ENCODE data around the gene SUGP1. TPM values are rescaled to one million over a fixed set of nuclear protein-coding genes. Genes with fewer than 3 reads are reported as not detected.
A peak's percentile ranks its signal among the peaks of the same experiment; 100 is the strongest.

SUGP1 gene
- total RNA-seq, 1 donor from 2014 or later, result 25.5 TPM

DNA sequence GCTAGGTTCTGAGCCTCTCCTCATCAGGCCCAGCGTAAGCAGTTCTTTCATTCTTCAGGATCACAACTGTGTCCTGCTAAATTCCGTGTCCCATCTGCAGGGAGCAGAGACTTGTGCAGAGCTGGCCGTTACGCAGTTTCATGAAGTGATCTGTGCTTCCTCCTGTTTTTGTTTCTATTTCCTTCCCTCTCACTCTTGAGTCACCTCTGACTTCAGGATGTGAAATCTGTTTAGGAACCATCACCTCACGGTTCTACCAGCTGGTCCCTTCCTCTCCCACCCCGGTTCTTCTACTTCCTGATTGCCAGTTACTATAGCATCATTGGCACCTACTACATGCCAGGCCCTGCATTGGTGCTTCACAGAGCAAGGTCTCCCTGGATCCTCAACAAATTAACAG, 8.8 kb upstream of the SUGP1 start:
- Histone ChIP-seq H3K4me3 (no peak overlapping the region), H3K9me3 (no peaks in the 10 kb centered on the region), H3K27ac (no peak overlapping the region), H3K36me3 (peaks cover 0 to 57% of the 10 kb centered on the region in 2 donors), H3K4me1 (peaks cover 25% of the 10 kb centered on the region), H3K27me3 (no peaks in the 10 kb centered on the region)
- DNase-seq (ENCODE audit: extremely low spot score in 2 of 2), result no peak
- intact Hi-C loops (cut with DNase I), result no loop called here
- no peak for TF ChIP-seq POLR2AphosphoS5 (IDR thresholded peaks at IDR 0.05; ENCODE audit: insufficient read depth in 1 of 2, low read depth in 1 of 2)
- no peak for TF ChIP-seq POLR2A (IDR thresholded peaks at IDR 0.05)
- TF ChIP-seq, protein P1, sequence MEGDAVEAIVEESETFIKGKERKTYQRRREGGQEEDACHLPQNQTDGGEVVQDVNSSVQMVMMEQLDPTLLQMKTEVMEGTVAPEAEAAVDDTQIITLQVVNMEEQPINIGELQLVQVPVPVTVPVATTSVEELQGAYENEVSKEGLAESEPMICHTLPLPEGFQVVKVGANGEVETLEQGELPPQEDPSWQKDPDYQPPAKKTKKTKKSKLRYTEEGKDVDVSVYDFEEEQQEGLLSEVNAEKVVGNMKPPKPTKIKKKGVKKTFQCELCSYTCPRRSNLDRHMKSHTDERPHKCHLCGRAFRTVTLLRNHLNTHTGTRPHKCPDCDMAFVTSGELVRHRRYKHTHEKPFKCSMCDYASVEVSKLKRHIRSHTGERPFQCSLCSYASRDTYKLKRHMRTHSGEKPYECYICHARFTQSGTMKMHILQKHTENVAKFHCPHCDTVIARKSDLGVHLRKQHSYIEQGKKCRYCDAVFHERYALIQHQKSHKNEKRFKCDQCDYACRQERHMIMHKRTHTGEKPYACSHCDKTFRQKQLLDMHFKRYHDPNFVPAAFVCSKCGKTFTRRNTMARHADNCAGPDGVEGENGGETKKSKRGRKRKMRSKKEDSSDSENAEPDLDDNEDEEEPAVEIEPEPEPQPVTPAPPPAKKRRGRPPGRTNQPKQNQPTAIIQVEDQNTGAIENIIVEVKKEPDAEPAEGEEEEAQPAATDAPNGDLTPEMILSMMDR (IDR thresholded peaks at IDR 0.05), result no peak

DNA sequence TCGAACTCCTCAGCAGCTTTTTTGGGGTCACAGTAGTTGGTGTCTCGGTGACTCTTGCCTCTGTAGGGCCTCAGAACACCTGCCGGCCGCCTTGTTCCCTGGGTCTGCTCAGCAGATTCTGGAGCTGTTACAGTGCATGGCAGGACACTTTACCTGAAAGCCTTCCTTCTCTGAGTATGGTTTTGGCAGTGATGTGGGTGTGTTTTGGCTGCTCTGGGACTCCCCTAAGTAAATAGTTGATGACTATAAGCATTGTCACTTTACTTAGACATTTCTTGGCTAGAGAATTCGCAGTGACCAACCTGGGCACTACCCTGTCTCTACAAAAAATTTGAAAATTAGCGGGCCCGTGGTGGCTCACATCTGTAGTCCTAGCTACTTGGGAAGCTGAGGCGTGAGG, 7.4 kb upstream of the SUGP1 start:
- Histone ChIP-seq H3K27ac (no peak overlapping the region), H3K36me3 (peaks cover 0 to 52% of the 10 kb centered on the region in 2 donors), H3K9me3 (no peaks in the 10 kb centered on the region)

DNA sequence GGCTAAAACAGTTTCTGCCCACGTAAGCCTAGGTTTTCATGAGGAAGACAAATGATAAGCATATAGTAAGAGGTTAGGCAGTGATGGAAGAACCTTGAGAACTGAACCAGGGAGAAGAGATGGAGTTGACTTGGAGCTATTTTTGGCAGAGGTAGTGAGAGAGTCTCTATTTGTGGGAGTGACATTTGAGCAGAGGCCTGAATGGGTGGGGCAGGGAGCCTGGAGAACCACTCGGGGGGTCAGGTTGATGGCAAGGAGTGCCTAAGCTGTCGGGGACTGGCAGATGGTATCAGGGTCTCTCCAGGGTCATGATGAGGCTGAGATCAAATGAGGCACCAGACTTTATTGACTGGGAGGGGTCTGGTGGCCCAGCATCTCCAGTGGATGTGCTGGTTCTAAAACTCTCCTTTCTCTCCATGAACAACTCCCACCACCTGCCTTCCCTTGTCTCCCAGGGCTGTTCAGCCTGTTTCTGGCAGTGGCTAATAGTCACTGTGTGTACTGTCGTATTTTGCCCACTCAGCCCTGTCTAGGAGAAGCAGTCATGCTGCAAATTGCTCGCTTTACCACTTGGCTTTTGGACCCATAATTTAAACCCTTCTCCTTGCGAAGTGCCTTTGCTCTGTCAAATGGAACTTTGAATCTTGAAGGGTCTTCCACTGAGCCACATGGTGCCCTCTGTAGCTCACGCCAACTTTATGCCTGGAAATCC, 3.9 kb upstream of the SUGP1 start:
- no peak for DNase-seq (ENCODE audit: extremely low spot score in 2 of 2)
- Histone ChIP-seq H3K4me3 (no peak overlapping the region), H3K36me3 (peaks cover 0 to 31% of the 10 kb centered on the region in 2 donors), H3K27me3 (no peaks in the 10 kb centered on the region), H3K9me3 (no peaks in the 10 kb centered on the region), H3K27ac (no peak overlapping the region), H3K4me1 (peaks cover 54% of the 10 kb centered on the region)
- intact Hi-C loops (cut with DNase I), result no loop called here
- TF ChIP-seq POLR2A (IDR thresholded peaks at IDR 0.05) (no peak), POLR2AphosphoS5 (IDR thresholded peaks at IDR 0.05; ENCODE audit: insufficient read depth in 1 of 2, low read depth in 1 of 2) (no peak)
- TF ChIP-seq, protein P1 (IDR thresholded peaks at IDR 0.05), result no peak

More for the DNA sequence above, 7.4 kb upstream of the SUGP1 start:
- H3K4me3 ChIP-seq, result no peak overlapping the region
- TF ChIP-seq POLR2AphosphoS5 (IDR thresholded peaks at IDR 0.05; ENCODE audit: insufficient read depth in 1 of 2, low read depth in 1 of 2) (no peak), POLR2A (IDR thresholded peaks at IDR 0.05) (no peak)
- TF ChIP-seq, protein P1 (IDR thresholded peaks at IDR 0.05), result no peak
- H3K27me3 ChIP-seq, result no peaks in the 10 kb centered on the region
- DNase-seq (ENCODE audit: extremely low spot score in 2 of 2), result no peak
- intact Hi-C loops (cut with DNase I), result no loop called here
- peaks cover 36% of the 10 kb centered on the region for H3K4me1 ChIP-seq

DNA sequence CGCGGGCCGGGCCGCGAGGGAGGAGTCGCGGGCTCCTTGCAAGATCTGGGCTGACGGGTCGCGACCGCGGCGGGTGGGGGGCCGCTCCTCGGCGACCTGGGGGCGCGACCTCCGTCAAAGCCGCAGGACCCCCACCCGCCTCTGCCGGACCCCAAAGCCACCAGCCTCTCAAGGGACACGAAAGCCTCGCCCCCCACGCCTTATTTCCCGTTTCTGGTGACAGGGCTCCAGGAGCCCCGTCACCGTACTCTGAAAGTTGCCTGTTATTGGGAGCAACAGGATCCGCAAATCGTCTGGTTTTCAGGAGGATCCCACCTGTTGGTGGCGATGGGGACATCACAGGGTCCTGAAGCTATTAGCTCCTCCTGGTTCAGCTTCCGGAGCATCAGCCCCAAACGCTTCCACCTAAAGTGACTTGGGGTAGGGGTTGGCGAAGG, 850 bp upstream of the SUGP1 start:
- H3K9me3 ChIP-seq, result no peaks in the 10 kb centered on the region
- H3K4me3 ChIP-seq, result peak overlapping the region; percentile 96 to 97
- intact Hi-C loops (cut with DNase I), result no loop called here
- H3K4me1 ChIP-seq, result peaks cover 51% of the 10 kb centered on the region
- peaks cover 0 to 26% of the 10 kb centered on the region in 2 donors for H3K36me3 ChIP-seq
- no peak for TF ChIP-seq POLR2A (IDR thresholded peaks at IDR 0.05)
- TF ChIP-seq, protein P1 (IDR thresholded peaks at IDR 0.05), result no peak
- no peak for TF ChIP-seq POLR2AphosphoS5 (IDR thresholded peaks at IDR 0.05; ENCODE audit: insufficient read depth in 1 of 2, low read depth in 1 of 2)
- H3K27ac ChIP-seq, result peak overlapping the region; percentile 89
- no peak for DNase-seq (ENCODE audit: extremely low spot score in 2 of 2)
- H3K27me3 ChIP-seq, result no peaks in the 10 kb centered on the region

DNA sequence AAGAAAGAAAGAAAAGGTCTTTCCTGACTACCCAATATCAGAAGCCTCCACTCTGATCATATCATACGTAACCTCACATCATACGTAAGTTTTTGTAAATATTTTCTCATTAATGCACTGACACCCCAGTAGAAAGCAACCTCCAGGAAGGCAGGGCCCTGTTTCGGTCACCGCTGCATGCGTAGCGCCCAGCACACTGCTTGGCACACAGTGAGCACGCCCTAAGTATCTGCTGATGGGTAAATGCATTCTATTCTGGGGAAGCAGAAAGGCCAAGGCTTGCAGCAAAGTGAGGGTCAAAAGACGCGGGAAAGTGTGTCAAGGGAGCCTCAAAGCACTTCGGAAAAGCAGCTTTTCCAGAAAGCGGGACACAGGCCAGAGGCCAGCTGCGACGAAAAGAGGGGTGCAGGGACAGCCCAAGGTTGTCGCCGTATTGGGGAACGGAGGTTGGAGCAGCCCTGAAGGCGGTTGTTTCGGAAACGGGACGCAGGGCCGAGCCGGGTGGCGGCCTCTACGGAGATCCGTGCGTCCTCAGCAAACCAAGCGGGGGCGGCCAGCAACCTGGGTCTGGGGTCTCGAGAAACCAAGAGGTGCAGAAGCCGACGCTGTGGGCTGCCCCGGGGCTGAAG, 463 bp downstream of the SUGP1 start:
- H3K36me3 ChIP-seq, result peaks cover 0 to 29% of the 10 kb centered on the region in 2 donors
- no peaks in the 10 kb centered on the region for H3K27me3 ChIP-seq
- H3K27ac ChIP-seq, result peak overlapping the region; percentile 89
- TF ChIP-seq POLR2AphosphoS5 (IDR thresholded peaks at IDR 0.05; ENCODE audit: insufficient read depth in 1 of 2, low read depth in 1 of 2), result no peak
- TF ChIP-seq, protein P1 (IDR thresholded peaks at IDR 0.05), result no peak
- no peak for TF ChIP-seq POLR2A (IDR thresholded peaks at IDR 0.05)
- no peak for DNase-seq (ENCODE audit: extremely low spot score in 2 of 2)
- H3K9me3 ChIP-seq, result no peaks in the 10 kb centered on the region
- intact Hi-C loops (cut with DNase I), result loop anchor here (10.0 kb wide), 1 partner anchor 125 kb away; the partner anchor contains the start of genes BORCS8 and RFXANK
- peaks cover 44% of the 10 kb centered on the region for H3K4me1 ChIP-seq
- H3K4me3 ChIP-seq, result peak overlapping the region; percentile 96 to 97
